GM10248 (cell line): ENCODE data around the gene CIB4.

ENCODE experiments used
- CTCF ChIA-PET: fragments of 300-600 bp; sonication (Branson Sonifier 250); formaldehyde crosslinking; extraction: SDS; loops from one replicate; lab custom pipeline; 2021; ENCODE audit warnings: antibody characterized with exemption; lab: Yijun Ruan, JAX
- POLR2A ChIA-PET: fragments of 350-650 bp; sonication (Branson Sonifier 250); formaldehyde crosslinking; extraction: SDS; loops from one replicate; lab custom pipeline; 2020; ENCODE audit warnings: antibody characterized with exemption; lab: Yijun Ruan, JAX
- DNase-seq: peaks from one replicate; pipeline ENCODE4 v3.0.0; 2012; ENCODE audit errors: extremely low spot score
- TF ChIP-seq, protein P1 (sequence below): IDR thresholded peaks from 2 replicates; pipeline ENCODE4 v1.5.1; 2012; ENCODE audit warnings: mild to moderate bottlenecking, low read depth; ENCODE audit errors: extremely low read depth, missing control alignments, control extremely low read depth

The CIB4 gene

DNA sequence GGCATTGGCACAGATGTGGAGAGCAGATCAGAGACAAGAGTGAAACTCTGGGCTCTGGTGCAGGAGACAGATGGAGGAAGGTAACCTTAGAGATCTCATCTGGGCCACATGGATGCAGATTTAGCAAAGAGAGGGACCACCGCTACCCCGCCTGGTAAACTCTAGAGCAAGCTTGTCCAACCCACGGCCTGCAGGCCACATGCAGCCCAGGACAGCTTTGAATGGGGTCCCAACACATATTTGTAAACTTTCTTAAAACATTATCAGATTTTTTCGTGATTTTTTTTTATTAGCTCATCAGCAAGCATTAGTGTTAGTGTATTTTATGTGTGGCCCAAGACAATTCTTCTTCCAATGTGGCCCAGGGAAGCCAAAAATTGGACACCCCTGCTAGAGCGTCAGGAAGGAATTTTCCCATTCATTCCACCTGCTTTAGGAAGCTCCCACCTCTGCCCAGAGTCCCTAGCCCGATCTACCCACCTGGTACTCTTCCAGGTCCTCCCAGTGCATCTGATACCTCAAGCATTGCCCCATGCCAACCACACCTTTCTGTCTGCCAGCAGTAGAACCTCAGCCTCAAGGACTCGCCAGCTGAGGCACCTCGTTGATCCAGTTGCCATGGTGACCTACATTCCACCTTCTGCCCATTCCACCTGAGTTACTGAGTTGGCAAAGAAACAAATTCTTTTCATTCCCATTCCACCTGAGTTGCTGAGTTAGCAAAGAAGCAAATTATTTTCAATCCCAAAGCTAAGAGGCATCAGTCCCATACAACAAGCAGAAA lies at the start of gene CIB4:
TSS of gene CIB4 (minus strand) at position 586 of the 784 bp plus-strand sequence. CDS start at position 534, 52 bp downstream.
- ChIA-PET POLR2A (no interaction called here), CTCF (interaction anchor here (1.0 to 1.6 kb wide), 3 partner anchors 10 to 63 kb away, joined by 3 to 4 read pairs (median 3); no protein-coding TSS in a partner anchor)
- TF ChIP-seq, protein P1, sequence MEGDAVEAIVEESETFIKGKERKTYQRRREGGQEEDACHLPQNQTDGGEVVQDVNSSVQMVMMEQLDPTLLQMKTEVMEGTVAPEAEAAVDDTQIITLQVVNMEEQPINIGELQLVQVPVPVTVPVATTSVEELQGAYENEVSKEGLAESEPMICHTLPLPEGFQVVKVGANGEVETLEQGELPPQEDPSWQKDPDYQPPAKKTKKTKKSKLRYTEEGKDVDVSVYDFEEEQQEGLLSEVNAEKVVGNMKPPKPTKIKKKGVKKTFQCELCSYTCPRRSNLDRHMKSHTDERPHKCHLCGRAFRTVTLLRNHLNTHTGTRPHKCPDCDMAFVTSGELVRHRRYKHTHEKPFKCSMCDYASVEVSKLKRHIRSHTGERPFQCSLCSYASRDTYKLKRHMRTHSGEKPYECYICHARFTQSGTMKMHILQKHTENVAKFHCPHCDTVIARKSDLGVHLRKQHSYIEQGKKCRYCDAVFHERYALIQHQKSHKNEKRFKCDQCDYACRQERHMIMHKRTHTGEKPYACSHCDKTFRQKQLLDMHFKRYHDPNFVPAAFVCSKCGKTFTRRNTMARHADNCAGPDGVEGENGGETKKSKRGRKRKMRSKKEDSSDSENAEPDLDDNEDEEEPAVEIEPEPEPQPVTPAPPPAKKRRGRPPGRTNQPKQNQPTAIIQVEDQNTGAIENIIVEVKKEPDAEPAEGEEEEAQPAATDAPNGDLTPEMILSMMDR, result no peak
- no peak for DNase-seq

DNA sequence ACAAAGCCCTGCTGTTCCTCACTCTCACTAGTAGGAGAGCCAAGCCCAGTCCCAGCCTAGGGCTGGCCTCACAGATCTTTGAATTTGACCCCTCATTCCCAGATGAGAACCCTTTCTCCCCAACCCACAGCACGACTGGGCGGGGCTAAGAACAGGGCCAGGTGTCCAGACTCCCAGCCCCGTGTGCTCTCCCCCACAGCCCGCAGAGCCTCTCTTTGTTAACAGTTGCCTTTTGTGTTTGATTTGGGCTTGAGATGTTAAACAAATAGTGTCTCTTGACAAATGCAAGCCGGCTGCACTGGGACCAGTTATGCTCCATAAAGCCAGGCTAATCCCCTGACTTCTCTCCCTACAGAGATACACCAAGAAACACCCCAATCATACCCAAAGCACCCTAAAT lies 46.6 kb upstream of the CIB4 start:
- TF ChIP-seq, protein P1, result no peak
- DNase-seq, result no peak
- CTCF ChIA-PET, result no interaction called here
- POLR2A ChIA-PET, result no interaction called here

DNA sequence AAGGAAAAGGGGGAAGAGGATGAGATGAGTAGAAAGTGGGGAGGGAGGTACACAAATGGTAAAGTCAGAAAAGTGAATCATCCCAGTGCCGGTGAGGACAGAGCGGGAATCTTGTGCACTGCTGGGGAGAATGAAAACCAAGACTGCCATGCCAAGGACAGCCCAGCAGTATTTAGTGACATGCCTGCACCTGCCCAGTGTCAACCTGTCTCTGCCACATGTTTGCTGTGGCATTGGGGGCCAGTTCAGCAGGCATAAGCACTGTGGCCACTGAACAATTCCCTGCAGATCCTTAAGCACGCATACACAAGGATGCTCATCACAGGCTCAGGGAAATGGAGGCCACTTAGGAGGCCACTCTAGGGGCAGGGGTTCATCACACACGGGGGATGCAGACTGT lies 46.2 kb upstream of the CIB4 start:
- POLR2A ChIA-PET, result no interaction called here
- TF ChIP-seq, protein P1, result no peak
- CTCF ChIA-PET, result no interaction called here
- no peak for DNase-seq

DNA sequence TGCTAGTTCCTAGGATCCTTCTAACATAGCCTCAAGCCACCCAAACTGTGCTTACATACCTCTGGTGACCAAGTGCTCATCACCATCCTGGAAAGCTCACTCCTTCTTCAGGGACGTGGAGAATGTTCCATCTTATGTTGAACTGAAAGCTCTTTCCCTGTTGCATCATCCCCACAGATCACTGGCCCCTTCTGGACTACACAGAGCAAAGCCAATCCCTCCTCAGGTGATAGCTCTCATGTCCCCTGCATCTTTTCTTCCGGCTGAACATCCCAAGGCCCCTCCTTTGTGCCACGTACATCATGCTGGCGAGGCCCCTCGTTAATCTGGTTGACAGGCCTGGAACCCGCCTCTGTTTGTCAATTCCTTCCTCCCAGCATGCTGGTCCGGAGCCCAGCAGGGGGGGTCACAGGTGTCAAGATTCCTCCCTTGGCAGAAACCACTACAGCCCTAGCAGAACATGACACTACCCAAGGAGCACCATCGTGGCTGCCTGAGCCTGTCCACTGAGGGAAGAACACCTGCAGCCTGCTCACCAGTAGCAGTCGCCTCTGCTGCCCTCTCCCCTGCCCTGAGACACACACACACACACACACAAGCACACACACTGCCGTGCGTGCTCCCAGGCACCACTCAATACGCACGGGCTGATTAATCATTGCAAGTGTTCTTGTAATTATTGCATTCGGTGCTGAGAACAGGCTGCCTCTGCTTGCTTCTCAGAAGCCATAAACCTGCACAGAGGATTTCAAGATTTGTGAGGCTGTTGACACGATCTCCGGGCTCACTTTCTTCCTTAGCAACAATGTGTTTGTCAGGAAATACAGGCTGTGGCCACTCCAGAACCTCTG lies 45.0 kb upstream of the CIB4 start:
- CTCF ChIA-PET, result no interaction called here
- POLR2A ChIA-PET, result no interaction called here
- no peak for DNase-seq
- TF ChIP-seq, protein P1, result no peak

DNA sequence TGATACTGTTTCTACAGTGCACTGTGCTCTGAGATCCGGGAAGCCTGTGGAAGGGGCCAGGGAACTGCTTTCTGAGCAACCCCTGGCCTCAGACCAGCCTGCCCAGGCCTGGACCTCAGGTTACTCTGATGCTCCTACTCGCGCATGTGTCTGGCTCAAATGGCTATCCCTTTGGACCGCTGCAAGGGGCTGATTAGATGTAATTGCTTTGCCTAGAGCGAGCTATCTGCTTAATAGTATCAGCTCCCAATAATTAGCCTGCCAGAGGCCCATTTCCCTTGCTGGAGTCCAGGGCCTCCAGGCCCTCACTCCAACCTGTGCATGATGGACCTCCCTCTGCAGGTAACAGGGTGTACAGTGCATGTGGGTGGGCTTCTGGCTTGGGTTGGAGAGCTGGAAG lies 44.2 kb upstream of the CIB4 start:
- DNase-seq, result no peak
- TF ChIP-seq, protein P1, result no peak
- CTCF ChIA-PET, result interaction anchor here (1.7 kb wide), 1 partner anchor 15 kb away, joined by 4 read pairs; no protein-coding TSS in a partner anchor
- POLR2A ChIA-PET, result no interaction called here

DNA sequence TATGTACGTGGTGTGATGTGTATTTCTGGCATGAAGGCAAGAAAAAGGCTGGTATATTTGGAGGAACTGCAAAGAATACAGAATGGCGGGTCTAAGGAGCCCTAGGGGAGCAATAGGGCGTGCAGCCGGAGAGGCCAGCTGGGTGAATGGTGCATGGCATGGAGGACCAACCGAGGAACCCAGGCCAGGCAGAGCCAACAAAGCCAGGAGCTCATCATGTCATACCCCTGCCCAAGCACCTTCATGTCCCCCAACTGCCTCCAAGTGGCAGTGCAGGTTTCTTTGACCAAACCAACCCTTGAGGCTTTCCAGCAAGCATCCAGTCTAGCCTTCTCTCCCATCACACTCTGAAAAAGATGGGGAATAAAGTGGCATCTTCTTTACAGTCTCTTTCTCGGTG lies 42.4 kb upstream of the CIB4 start:
- TF ChIP-seq, protein P1, result no peak
- CTCF ChIA-PET, result interaction anchor here (1.7 kb wide), 1 partner anchor 16 kb away, joined by 4 read pairs; no protein-coding TSS in a partner anchor
- POLR2A ChIA-PET, result no interaction called here
- DNase-seq, result no peak
